Liver (tissue), 9 donors: ENCODE results near the gene IGF2BP1. TPM values are rescaled to one million over a fixed set of nuclear protein-coding genes. Genes with fewer than 3 reads are reported as not detected.

Experiments used
- DNase-seq: peaks from one replicate; pipeline ENCODE4 v3.0.0-alpha.2; 2017; ENCODE audit warnings: low spot score
- H3K27ac ChIP-seq, 2 donors: one replicate each; pipeline ENCODE4 v1.7.0; 2013; ENCODE audit warnings: inconsistent platforms in 2 of 2, low read length in 2 of 2, control low read depth in 1 of 2, low read depth in 1 of 2, mild to moderate bottlenecking in 1 of 2
- H3K27me3 ChIP-seq, 4 donors: one replicate each; pipeline versions ENCODE4 v1.6.1 to v1.7.0; 2013; ENCODE audit warnings: low read length in 3 of 4, inconsistent platforms in 1 of 4, mild to moderate bottlenecking in 1 of 4, moderate library complexity in 1 of 4; ENCODE audit not compliant: control insufficient read depth in 4 of 4, insufficient read depth in 4 of 4
- H3K36me3 ChIP-seq, 4 donors: one replicate each; pipeline versions ENCODE4 v1.6.1 to v1.7.0; 2013; ENCODE audit warnings: low read length in 3 of 4, mild to moderate bottlenecking in 3 of 4, low read depth in 1 of 4, moderate library complexity in 1 of 4; ENCODE audit not compliant: control insufficient read depth in 4 of 4, insufficient read depth in 3 of 4
- H3K4me1 ChIP-seq, 4 donors: one replicate each; pipeline versions ENCODE4 v1.6.1 to v1.7.0; 2013; ENCODE audit warnings: low read length in 3 of 4, mild to moderate bottlenecking in 3 of 4, moderate library complexity in 1 of 4; ENCODE audit not compliant: control insufficient read depth in 4 of 4, insufficient read depth in 4 of 4
- H3K4me3 ChIP-seq, 3 donors: one replicate each; pipeline versions ENCODE4 v1.6.1 to v1.7.0; 2013; ENCODE audit warnings: low read length in 3 of 3, control low read depth in 1 of 3, low read depth in 1 of 3, mild to moderate bottlenecking in 1 of 3
- H3K9ac ChIP-seq, 2 donors: one replicate each; pipeline ENCODE4 v1.7.0; 2013; ENCODE audit warnings: low read length in 2 of 2, mild to moderate bottlenecking in 2 of 2, moderate library complexity in 2 of 2, control low read depth in 1 of 2, low read depth in 1 of 2
- H3K9me3 ChIP-seq, 4 donors: one replicate each; pipeline versions ENCODE4 v1.6.1 to v1.7.0; 2013; ENCODE audit warnings: low read length in 3 of 4; ENCODE audit not compliant: control insufficient read depth in 4 of 4
- EGR1 ChIP-seq, 2 donors: IDR thresholded peaks; 2 replicates each; pipeline ENCODE4 v1.6.1; 2016 to 2018; ENCODE audit warnings: antibody characterized with exemption in 2 of 2, low read depth in 2 of 2
- FOXA1 ChIP-seq: IDR thresholded peaks from 2 replicates; pipeline ENCODE4 v1.6.1; 2016; ENCODE audit warnings: antibody characterized with exemption
- FOXA2 ChIP-seq: IDR thresholded peaks from 2 replicates; pipeline ENCODE4 v1.6.1; 2016; ENCODE audit warnings: antibody characterized with exemption
- GABPA ChIP-seq, 2 donors: IDR thresholded peaks in 1 of 2; conservative IDR thresholded peaks in 1 of 2; 2 replicates each; pipeline ENCODE4 v1.6.1; 2016; ENCODE audit warnings: antibody characterized with exemption in 2 of 2, mild to moderate bottlenecking in 1 of 2, moderate library complexity in 1 of 2
- HNF4A ChIP-seq, 2 donors: conservative IDR thresholded peaks; 2 replicates each; pipeline ENCODE4 v1.6.1; 2016; ENCODE audit warnings: antibody characterized with exemption in 2 of 2, mild to moderate bottlenecking in 2 of 2
- HNF4G ChIP-seq: IDR thresholded peaks from 2 replicates; pipeline ENCODE4 v1.6.1; 2016; ENCODE audit warnings: antibody characterized with exemption
- JUND ChIP-seq, 2 donors: IDR thresholded peaks; 2 replicates each; pipeline ENCODE4 v1.6.1; 2016; ENCODE audit warnings: antibody characterized with exemption in 2 of 2
- NR2F2 ChIP-seq: IDR thresholded peaks from 2 replicates; pipeline ENCODE4 v1.6.1; 2016; ENCODE audit warnings: antibody characterized with exemption
- RAD21 ChIP-seq, 2 donors: IDR thresholded peaks; 2 replicates each; pipeline ENCODE4 v1.6.1; 2016; ENCODE audit warnings: antibody characterized with exemption in 2 of 2, mild to moderate bottlenecking in 2 of 2
- RXRA ChIP-seq, 2 donors: IDR thresholded peaks; 2 replicates each; pipeline ENCODE4 v1.6.1; 2017 to 2018; ENCODE audit warnings: antibody characterized with exemption in 2 of 2, mild to moderate bottlenecking in 1 of 2
- SP1 ChIP-seq: IDR thresholded peaks from 2 replicates; pipeline ENCODE4 v1.6.1; 2018; ENCODE audit warnings: antibody characterized with exemption, mild to moderate bottlenecking
- TAF1 ChIP-seq: conservative IDR thresholded peaks from 2 replicates; pipeline ENCODE4 v1.6.1; 2016; ENCODE audit warnings: antibody characterized with exemption, mild to moderate bottlenecking
- YY1 ChIP-seq: IDR thresholded peaks from 2 replicates; pipeline ENCODE4 v1.6.1; 2016; ENCODE audit warnings: antibody characterized with exemption, mild to moderate bottlenecking
- WGBS: extraction: QIAGEN DNeasy Blood & Tissue Kit; methylation state at CpG from one replicate; pipeline ENCODE4 v1.1.7; 2013; 5-methylcytosine and 5-hydroxymethylcytosine counted together
- polyA plus RNA-seq, 2 donors: library from polyadenylated mRNA; stranded (reverse) in 1 of 2; unstranded in 1 of 2; fragments of 200-250 nt in 1 of 2; fragments of >200 nt in 1 of 2; fragmentation: Nextera tagmentation in 1 of 2; extraction: Ambion mirVana in 1 of 2; gene quantifications; one replicate each; pipeline versions ENCODE4 v1.2.1 to v1.2.3, GENCODE V29; 2013 to 2015
- total RNA-seq, 2 donors: library from RNA; depleted of rRNA; stranded (reverse); fragments of >200 nt; gene quantifications; one replicate each; pipeline ENCODE4 v1.2.3, GENCODE V29; 2014
- TF ChIP-seq, protein P1 (sequence below): IDR thresholded peaks from 2 replicates; pipeline ENCODE4 v1.6.1; 2016; ENCODE audit warnings: antibody characterized with exemption
- TF ChIP-seq, protein P2 (sequence below): IDR thresholded peaks from 2 replicates; pipeline ENCODE4 v1.6.1; 2016; ENCODE audit warnings: antibody characterized with exemption, mild to moderate bottlenecking
- TF ChIP-seq, protein P3 (sequence below): IDR thresholded peaks from 2 replicates; pipeline ENCODE4 v1.6.1; 2016; ENCODE audit warnings: antibody characterized with exemption
- TF ChIP-seq, protein P4 (sequence below): IDR thresholded peaks from 2 replicates; pipeline ENCODE4 v1.6.1; 2016; ENCODE audit warnings: antibody characterized with exemption
- TF ChIP-seq, protein P5 (sequence below): fragments of 150-350 bp; IDR thresholded peaks from 2 replicates; pipeline ENCODE4 v1.5.1; 2017; ENCODE audit warnings: improper control_type of control experiment, low read depth, low read length; ENCODE audit not compliant: missing input control
- donor health status: healthy.
- donor health status: healthy.
- donor health status: healthy.
- donor health status: healthy.
- donor health status: healthy.

The IGF2BP1 gene
- total and polyA plus RNA-seq, 4 donors = 22.6 TPM; not detected in 3

DNA sequence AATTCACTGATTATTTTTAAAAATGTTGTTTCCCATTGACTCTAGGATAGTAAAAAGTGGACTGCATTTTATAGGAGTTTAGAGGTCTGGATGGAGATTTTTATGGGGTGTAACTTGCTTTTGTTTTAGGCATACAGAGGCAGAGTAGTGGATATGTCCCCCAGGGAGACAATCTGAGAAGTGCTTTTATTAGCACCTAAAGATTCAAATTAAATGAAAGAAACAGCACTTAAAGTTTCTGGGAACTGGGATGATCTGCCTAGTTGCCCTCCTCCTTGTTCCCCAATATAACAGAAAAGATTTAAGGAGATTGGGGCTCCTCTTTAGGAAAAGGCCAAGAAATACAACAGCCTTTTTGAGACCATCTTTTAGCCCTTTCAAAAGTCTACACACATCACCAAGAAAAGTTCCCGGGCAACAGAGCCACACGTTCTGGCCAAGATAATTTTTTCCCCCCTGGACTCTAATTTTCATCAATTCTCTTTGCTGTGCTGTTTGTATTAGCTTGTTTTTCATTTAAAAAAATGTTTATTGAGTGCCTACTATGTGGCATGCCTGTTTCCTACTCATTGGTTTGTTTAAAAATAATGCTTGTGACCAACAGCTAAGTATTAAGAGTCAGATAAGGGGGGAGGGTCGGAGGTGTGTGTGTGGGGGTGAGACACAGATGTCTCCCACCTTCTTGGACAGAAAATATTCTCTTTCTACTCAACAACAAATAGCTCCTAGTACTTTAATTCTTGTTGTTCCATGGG is 2.5 kb upstream of the IGF2BP1 start:
- WGBS = 27% methylated on average over 3 of the region's 3 CpGs
- Histone ChIP-seq H3K27me3 (peaks cover 5 to 25% (median 13%) of the 10 kb centered on the region in 4 donors), H3K4me3 (no peak overlapping the region), H3K9me3 (peaks cover 0 to 3% (median 0%) of the 10 kb centered on the region in 4 donors), H3K27ac (no peak overlapping the region), H3K4me1 (peaks cover 0 to 13% (median 6%) of the 10 kb centered on the region in 4 donors), H3K9ac (no peak overlapping the region), H3K36me3 (no peaks in the 10 kb centered on the region)
- no peak for DNase-seq
- TF ChIP-seq EGR1 (IDR thresholded peaks at IDR 0.05; ENCODE audit: low read depth in 2 of 2) = no peak
- no peak for TF ChIP-seq NR2F2
- no peak for TF ChIP-seq GABPA (IDR thresholded peaks at IDR 0.05 in 1 of 2, conservative IDR thresholded peaks at IDR 0.05 in 1 of 2)
- no peak for TF ChIP-seq HNF4A (conservative IDR thresholded peaks at IDR 0.05)
- no peak for TF ChIP-seq YY1
- TF ChIP-seq RAD21 (IDR thresholded peaks at IDR 0.05) = no peak
- TF ChIP-seq, protein P1, sequence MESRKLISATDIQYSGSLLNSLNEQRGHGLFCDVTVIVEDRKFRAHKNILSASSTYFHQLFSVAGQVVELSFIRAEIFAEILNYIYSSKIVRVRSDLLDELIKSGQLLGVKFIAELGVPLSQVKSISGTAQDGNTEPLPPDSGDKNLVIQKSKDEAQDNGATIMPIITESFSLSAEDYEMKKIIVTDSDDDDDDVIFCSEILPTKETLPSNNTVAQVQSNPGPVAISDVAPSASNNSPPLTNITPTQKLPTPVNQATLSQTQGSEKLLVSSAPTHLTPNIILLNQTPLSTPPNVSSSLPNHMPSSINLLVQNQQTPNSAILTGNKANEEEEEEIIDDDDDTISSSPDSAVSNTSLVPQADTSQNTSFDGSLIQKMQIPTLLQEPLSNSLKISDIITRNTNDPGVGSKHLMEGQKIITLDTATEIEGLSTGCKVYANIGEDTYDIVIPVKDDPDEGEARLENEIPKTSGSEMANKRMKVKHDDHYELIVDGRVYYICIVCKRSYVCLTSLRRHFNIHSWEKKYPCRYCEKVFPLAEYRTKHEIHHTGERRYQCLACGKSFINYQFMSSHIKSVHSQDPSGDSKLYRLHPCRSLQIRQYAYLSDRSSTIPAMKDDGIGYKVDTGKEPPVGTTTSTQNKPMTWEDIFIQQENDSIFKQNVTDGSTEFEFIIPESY = no peak
- no peak for TF ChIP-seq RXRA (IDR thresholded peaks at IDR 0.05)
- TF ChIP-seq, protein P2, sequence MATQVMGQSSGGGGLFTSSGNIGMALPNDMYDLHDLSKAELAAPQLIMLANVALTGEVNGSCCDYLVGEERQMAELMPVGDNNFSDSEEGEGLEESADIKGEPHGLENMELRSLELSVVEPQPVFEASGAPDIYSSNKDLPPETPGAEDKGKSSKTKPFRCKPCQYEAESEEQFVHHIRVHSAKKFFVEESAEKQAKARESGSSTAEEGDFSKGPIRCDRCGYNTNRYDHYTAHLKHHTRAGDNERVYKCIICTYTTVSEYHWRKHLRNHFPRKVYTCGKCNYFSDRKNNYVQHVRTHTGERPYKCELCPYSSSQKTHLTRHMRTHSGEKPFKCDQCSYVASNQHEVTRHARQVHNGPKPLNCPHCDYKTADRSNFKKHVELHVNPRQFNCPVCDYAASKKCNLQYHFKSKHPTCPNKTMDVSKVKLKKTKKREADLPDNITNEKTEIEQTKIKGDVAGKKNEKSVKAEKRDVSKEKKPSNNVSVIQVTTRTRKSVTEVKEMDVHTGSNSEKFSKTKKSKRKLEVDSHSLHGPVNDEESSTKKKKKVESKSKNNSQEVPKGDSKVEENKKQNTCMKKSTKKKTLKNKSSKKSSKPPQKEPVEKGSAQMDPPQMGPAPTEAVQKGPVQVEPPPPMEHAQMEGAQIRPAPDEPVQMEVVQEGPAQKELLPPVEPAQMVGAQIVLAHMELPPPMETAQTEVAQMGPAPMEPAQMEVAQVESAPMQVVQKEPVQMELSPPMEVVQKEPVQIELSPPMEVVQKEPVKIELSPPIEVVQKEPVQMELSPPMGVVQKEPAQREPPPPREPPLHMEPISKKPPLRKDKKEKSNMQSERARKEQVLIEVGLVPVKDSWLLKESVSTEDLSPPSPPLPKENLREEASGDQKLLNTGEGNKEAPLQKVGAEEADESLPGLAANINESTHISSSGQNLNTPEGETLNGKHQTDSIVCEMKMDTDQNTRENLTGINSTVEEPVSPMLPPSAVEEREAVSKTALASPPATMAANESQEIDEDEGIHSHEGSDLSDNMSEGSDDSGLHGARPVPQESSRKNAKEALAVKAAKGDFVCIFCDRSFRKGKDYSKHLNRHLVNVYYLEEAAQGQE = no peak
- no peak for TF ChIP-seq FOXA2
- TF ChIP-seq HNF4G = no peak
- TF ChIP-seq TAF1 = no peak
- TF ChIP-seq JUND (IDR thresholded peaks at IDR 0.05) = no peak
- TF ChIP-seq, protein P3, sequence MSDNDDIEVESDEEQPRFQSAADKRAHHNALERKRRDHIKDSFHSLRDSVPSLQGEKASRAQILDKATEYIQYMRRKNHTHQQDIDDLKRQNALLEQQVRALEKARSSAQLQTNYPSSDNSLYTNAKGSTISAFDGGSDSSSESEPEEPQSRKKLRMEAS = no peak
- no peak for TF ChIP-seq SP1
- TF ChIP-seq, protein P4, sequence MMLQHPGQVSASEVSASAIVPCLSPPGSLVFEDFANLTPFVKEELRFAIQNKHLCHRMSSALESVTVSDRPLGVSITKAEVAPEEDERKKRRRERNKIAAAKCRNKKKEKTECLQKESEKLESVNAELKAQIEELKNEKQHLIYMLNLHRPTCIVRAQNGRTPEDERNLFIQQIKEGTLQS = no peak
- no peak for TF ChIP-seq FOXA1
- TF ChIP-seq, protein P5, sequence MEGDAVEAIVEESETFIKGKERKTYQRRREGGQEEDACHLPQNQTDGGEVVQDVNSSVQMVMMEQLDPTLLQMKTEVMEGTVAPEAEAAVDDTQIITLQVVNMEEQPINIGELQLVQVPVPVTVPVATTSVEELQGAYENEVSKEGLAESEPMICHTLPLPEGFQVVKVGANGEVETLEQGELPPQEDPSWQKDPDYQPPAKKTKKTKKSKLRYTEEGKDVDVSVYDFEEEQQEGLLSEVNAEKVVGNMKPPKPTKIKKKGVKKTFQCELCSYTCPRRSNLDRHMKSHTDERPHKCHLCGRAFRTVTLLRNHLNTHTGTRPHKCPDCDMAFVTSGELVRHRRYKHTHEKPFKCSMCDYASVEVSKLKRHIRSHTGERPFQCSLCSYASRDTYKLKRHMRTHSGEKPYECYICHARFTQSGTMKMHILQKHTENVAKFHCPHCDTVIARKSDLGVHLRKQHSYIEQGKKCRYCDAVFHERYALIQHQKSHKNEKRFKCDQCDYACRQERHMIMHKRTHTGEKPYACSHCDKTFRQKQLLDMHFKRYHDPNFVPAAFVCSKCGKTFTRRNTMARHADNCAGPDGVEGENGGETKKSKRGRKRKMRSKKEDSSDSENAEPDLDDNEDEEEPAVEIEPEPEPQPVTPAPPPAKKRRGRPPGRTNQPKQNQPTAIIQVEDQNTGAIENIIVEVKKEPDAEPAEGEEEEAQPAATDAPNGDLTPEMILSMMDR = no peak
